ENCODE data around the gene FAM171A2.

The FAM171A2 gene

GRCh38 chr17:44362949-44363612 is 572 bp downstream of the FAM171A2 start:
- DNase-seq (ENCODE audit: low read depth), result no peak

GRCh38 chr17:44362459-44362948 is 1.1 kb downstream of the FAM171A2 start:
- DNase-seq (ENCODE audit: low read depth), result no peak
- no peak for TF ChIP-seq CTCF (IDR thresholded peaks at IDR 0.05; ENCODE audit: low read depth, low read length, missing control alignments)
- H3K4me3 ChIP-seq (ENCODE audit: low read depth, low read length), result peak overlapping the region; percentile 62; the same call in 1 of the 2 replicates

More at GRCh38 chr17:44362949-44363612, 572 bp downstream of the FAM171A2 start:
- no peak for TF ChIP-seq CTCF (IDR thresholded peaks at IDR 0.05; ENCODE audit: low read depth, low read length, missing control alignments)
- peak overlapping the region; percentile 62 for H3K4me3 ChIP-seq (ENCODE audit: low read depth, low read length)

GRCh38 chr17:44361292-44362260 is 2.1 kb downstream of the FAM171A2 start:
- no peak for DNase-seq (ENCODE audit: low read depth)
- H3K4me3 ChIP-seq (ENCODE audit: low read depth, low read length), result no peak overlapping the region
- no peak for TF ChIP-seq CTCF (IDR thresholded peaks at IDR 0.05; ENCODE audit: low read depth, low read length, missing control alignments)

- no peak for DNase-seq (ENCODE audit: low read depth)
- no peak for TF ChIP-seq CTCF (IDR thresholded peaks at IDR 0.05; ENCODE audit: low read depth, low read length, missing control alignments)
Observed at GRCh38 chr17:44360826-44361225, 2.8 kb downstream of the FAM171A2 start.

GRCh38 chr17:44360144-44360533 is 3.5 kb downstream of the FAM171A2 start:
- no peak for DNase-seq (ENCODE audit: low read depth)
- TF ChIP-seq CTCF (IDR thresholded peaks at IDR 0.05; ENCODE audit: low read depth, low read length, missing control alignments), result no peak
- H3K4me3 ChIP-seq (ENCODE audit: low read depth, low read length), result no peak overlapping the region

More at GRCh38 chr17:44360826-44361225, 2.8 kb downstream of the FAM171A2 start:
- H3K4me3 ChIP-seq (ENCODE audit: low read depth, low read length), result no peak overlapping the region

- H3K4me3 ChIP-seq (ENCODE audit: low read depth, low read length), result no peak overlapping the region
- no peak for TF ChIP-seq CTCF (IDR thresholded peaks at IDR 0.05; ENCODE audit: low read depth, low read length, missing control alignments)
Observed at GRCh38 chr17:44359458-44360143, 4.1 kb downstream of the FAM171A2 start.

More at GRCh38 chr17:44359458-44360143, 4.1 kb downstream of the FAM171A2 start:
- no peak for DNase-seq (ENCODE audit: low read depth)

Measured in GM12864 (cell line).